BE2C (cell line): ENCODE data around the gene PLCL2.

Experiments
- DNase-seq: peaks from one replicate; pipeline ENCODE4 v3.0.0-alpha.2; 2020
- H3K27me3 ChIP-seq: fragments of 250-450 bp; sonication (Bioruptor Pico); 2 replicates; pipeline ENCODE4 v1.5.1; 2020; ENCODE audit warnings: mild to moderate bottlenecking
- H3K36me3 ChIP-seq: fragments of 250-450 bp; sonication (Bioruptor Pico); 2 replicates; pipeline ENCODE4 v1.5.1; 2020; ENCODE audit warnings: mild to moderate bottlenecking
- H3K4me1 ChIP-seq: fragments of 250-450 bp; sonication (Bioruptor Pico); 2 replicates; pipeline ENCODE4 v1.5.1; 2020
- H3K4me3 ChIP-seq: 2 replicates; pipeline ENCODE4 v1.5.1; 2011; ENCODE audit warnings: low read depth, low read length
- H3K9me3 ChIP-seq: fragments of 250-450 bp; sonication (Bioruptor Pico); 2 replicates; pipeline ENCODE4 v1.5.1; 2020
- TF ChIP-seq, protein P1 (sequence below): IDR thresholded peaks from 2 replicates; pipeline ENCODE4 v1.5.1; 2012; ENCODE audit warnings: mild to moderate bottlenecking, low read depth, low read length

Gene PLCL2

DNA sequence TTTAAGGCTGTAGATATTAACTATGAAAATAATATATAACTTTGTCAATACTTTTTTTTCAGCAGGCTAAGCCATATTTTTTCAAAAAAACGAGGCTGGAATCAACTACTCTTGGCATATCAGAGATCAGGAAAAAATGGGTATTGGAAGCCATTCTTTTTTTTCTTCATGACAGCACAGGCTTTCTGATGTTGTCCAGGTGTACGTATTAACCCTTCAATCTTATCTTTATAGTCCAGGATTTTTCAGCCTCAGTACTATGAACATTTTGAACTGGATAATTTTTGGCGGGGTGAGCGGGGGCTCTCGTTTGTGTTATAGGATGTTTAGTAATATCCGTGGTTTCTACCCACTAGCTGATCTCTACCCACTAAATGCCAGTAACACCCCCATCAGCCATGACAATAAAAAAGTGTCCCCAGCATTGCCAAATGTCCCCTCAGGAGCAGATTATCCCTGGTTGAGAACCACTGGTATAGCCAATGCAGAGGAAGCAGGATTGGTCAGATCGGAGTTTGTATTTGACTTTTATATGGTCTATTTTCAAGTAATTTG, 52.0 kb downstream of the PLCL2 start:
- TF ChIP-seq, protein P1, sequence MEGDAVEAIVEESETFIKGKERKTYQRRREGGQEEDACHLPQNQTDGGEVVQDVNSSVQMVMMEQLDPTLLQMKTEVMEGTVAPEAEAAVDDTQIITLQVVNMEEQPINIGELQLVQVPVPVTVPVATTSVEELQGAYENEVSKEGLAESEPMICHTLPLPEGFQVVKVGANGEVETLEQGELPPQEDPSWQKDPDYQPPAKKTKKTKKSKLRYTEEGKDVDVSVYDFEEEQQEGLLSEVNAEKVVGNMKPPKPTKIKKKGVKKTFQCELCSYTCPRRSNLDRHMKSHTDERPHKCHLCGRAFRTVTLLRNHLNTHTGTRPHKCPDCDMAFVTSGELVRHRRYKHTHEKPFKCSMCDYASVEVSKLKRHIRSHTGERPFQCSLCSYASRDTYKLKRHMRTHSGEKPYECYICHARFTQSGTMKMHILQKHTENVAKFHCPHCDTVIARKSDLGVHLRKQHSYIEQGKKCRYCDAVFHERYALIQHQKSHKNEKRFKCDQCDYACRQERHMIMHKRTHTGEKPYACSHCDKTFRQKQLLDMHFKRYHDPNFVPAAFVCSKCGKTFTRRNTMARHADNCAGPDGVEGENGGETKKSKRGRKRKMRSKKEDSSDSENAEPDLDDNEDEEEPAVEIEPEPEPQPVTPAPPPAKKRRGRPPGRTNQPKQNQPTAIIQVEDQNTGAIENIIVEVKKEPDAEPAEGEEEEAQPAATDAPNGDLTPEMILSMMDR: no peak
- no peaks in the 10 kb centered on the region for H3K9me3 ChIP-seq
- no peaks in the 10 kb centered on the region for H3K27me3 ChIP-seq
- DNase-seq: no peak
- no peaks in the 10 kb centered on the region for H3K4me1 ChIP-seq
- no peak overlapping the region for H3K4me3 ChIP-seq
- no peaks in the 10 kb centered on the region for H3K36me3 ChIP-seq

DNA sequence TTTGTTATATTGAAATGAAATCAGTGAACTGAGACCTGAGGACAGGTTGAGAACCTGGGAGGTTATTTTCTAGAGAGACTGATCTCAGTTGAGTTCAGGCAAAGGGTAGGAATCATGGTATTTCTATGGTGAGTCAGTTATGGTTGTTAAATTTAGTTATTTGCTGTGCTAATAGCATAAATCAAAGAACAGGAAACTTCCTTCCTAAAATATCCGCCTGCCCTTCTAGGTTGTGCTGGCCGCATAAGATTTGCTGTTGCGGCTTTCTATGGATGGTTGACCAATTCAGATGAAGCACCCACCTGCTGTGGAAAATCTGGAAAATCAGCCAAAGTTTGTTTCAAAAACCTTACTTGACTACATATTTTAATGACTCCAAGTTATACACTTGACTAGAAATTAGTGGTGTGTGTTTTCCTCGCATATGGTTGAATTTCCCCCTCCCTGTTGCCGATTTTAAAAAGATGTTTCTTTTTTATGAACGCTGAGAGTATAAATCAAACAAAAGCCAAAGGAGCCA, 52.6 kb downstream of the PLCL2 start:
- Histone ChIP-seq H3K9me3 (no peaks in the 10 kb centered on the region), H3K27me3 (no peaks in the 10 kb centered on the region), H3K36me3 (no peaks in the 10 kb centered on the region), H3K4me1 (no peaks in the 10 kb centered on the region), H3K4me3 (no peak overlapping the region)
- TF ChIP-seq, protein P1: no peak
- no peak for DNase-seq

DNA sequence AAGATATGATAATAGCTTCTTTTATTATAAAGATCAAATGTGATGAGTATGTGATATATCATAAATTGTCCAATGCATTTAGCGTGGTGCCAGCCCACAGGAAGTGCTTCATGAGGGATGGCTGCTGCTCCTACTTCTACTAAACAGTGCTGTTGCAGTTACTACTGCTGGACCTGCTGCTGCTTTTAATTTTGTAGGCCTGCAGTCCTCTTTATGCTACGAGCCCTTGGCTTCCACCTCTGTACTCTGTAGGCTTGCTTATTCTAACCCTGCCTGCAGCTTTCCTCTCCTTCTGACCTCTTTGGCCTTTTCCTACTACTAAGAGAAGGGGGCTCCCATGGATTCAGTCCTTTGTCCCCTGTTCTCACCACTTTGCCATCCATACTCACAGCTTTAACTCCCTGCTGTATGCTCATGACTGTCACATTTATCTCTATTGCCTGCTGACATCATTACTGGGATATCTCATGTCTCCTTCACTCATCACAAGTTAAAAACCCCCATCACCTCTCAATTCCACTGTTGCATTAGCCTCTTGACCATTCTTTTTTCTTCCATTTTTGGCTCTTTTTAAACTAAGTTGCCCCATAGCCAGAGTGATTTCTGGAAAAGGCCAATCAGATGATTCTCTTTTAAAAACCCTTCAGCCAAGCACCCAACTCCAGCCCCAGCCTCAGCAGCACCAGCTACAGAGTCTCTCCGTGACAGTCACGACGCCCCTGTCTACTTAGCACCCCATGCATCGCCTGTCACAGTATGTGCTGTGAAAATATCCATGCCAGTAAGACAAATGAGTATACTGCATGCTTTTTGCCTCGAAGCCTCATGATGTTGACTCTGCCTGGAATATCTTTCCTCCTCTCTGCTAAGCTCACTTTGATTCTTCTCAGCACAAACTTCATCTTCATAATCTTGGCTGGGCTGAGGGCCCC, 56.3 kb downstream of the PLCL2 start:
- Histone ChIP-seq H3K4me1 (no peaks in the 10 kb centered on the region), H3K27me3 (no peaks in the 10 kb centered on the region), H3K4me3 (no peak overlapping the region), H3K9me3 (no peaks in the 10 kb centered on the region), H3K36me3 (no peaks in the 10 kb centered on the region)
- no peak for DNase-seq
- TF ChIP-seq, protein P1: no peak

DNA sequence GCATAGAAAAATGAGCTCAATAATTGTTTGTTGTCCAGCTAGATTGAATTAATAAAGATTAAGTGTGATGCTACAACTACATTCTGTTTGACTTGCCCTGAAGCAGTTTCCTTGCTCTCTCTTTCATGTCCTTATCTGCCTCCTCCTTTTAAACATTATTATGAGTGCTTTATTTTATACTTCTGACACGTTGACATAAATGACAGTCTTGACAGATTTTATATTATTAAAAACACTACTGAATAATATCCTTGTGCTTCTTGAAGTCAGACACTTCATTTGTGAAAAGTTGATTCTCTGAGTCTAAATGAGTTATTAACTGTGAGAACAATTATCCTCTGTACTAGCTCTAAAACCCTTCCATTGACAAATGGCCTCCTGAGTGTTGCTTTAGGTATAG, 58.2 kb downstream of the PLCL2 start:
- Histone ChIP-seq H3K4me1 (no peaks in the 10 kb centered on the region), H3K4me3 (no peak overlapping the region), H3K9me3 (no peaks in the 10 kb centered on the region), H3K27me3 (no peaks in the 10 kb centered on the region), H3K36me3 (no peaks in the 10 kb centered on the region)
- DNase-seq: no peak
- TF ChIP-seq, protein P1: no peak

DNA sequence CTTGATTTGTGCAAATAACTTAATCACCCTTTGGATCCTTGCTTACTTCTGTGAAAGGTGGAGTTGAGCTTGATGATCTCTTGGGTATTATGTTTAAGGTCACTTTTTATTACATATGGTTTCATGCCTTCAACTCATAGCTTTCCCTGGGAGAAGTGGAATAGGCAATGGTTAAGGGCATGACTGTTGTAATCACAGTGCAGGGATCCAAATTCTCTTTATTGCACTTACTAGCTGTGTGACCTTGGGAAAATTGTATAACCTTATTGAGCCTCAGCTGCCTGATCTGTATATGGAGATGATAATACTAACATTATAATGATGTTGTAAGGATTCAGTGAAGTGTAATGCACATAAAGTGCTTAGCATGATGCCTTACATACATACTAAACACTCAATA, 59.1 kb downstream of the PLCL2 start:
- no peaks in the 10 kb centered on the region for H3K27me3 ChIP-seq
- no peak for DNase-seq
- TF ChIP-seq, protein P1: no peak
- H3K36me3 ChIP-seq: no peaks in the 10 kb centered on the region
- H3K9me3 ChIP-seq: no peaks in the 10 kb centered on the region
- no peaks in the 10 kb centered on the region for H3K4me1 ChIP-seq
- H3K4me3 ChIP-seq: no peak overlapping the region

DNA sequence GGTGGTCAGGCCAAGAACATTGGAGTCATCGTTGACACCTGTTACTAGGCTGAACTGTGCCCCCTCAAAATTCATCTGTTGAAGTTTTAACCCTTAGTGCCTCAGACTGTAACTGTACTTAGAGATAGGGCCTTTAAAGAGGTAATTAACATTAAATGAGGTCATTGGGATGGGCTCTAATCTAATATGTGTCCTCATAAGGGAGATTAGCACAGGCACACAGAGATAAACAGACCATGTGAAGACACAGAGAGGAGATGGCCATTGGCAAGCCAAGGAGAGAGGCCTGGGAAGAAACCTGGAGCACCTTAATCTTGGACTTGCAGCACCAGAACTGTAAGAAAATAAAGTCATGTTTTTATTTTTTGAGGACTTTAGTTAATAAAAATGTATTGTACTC, 59.6 kb downstream of the PLCL2 start:
- no peaks in the 10 kb centered on the region for H3K36me3 ChIP-seq
- no peaks in the 10 kb centered on the region for H3K27me3 ChIP-seq
- no peaks in the 10 kb centered on the region for H3K9me3 ChIP-seq
- no peak for DNase-seq
- no peak overlapping the region for H3K4me3 ChIP-seq
- TF ChIP-seq, protein P1: no peak
- no peaks in the 10 kb centered on the region for H3K4me1 ChIP-seq
